A549 (cell line): ENCODE data around the gene NFE2L3.

Source experiments
- CTCF ChIP-seq: fragments of >200 bp; sonication (Bioruptor Twin); formaldehyde crosslinking; IDR thresholded peaks from 3 replicates; pipeline ENCODE4 v1.5.1; 2016
- EHMT2 ChIP-seq: fragments of 200-600 bp; sonication (generic); IDR thresholded peaks from 2 replicates; pipeline ENCODE4 v1.6.1; 2016; ENCODE audit warnings: antibody characterized with exemption, low read depth, mild to moderate bottlenecking, moderate library complexity
- KDM1A ChIP-seq: fragments of 200-600 bp; sonication (generic); IDR thresholded peaks from 2 replicates; pipeline ENCODE4 v1.6.1; 2016; ENCODE audit warnings: low read depth, mild to moderate bottlenecking
- POLR2A ChIP-seq: IDR thresholded peaks from 2 replicates; pipeline ENCODE4 v1.6.1; 2012; ENCODE audit warnings: mild to moderate bottlenecking, low read length
- RCOR1 ChIP-seq: fragments of 150-350 bp; IDR thresholded peaks from 2 replicates; pipeline ENCODE4 v1.6.1; 2014; ENCODE audit warnings: antibody characterized with exemption, low read length, low read depth
- ZNF302 ChIP-seq: fragments of 250-450 bp; sonication (Bioruptor Pico); IDR thresholded peaks from 2 replicates; pipeline ENCODE4 v1.9.0; 2021; ENCODE audit warnings: inconsistent platforms, mild to moderate bottlenecking, moderate library complexity

- TF ChIP-seq CTCF (no peak), POLR2A (no peak), RCOR1 (no peak), ZNF302 (CRISPR knock-in tag) (no peak), KDM1A (no peak), EHMT2 (no peak)
These were observed 31.7 kb downstream of the NFE2L3 start for GRCh38 chr7:26183545-26184280.
